ENCODE results near the gene KCNH4. TPM values are rescaled to one million over a fixed set of nuclear protein-coding genes. Genes with fewer than 3 reads are reported as not detected.
A peak's percentile ranks its signal among the peaks of the same experiment; 100 is the strongest.

KCNH4 gene
- total and polyA plus RNA-seq, 9 of the 15 experiments (the other 6 are each of a cell fraction or from before 2014, with no cell fraction given) = 0.10 to 1.8 (median 0.50) TPM

DNA sequence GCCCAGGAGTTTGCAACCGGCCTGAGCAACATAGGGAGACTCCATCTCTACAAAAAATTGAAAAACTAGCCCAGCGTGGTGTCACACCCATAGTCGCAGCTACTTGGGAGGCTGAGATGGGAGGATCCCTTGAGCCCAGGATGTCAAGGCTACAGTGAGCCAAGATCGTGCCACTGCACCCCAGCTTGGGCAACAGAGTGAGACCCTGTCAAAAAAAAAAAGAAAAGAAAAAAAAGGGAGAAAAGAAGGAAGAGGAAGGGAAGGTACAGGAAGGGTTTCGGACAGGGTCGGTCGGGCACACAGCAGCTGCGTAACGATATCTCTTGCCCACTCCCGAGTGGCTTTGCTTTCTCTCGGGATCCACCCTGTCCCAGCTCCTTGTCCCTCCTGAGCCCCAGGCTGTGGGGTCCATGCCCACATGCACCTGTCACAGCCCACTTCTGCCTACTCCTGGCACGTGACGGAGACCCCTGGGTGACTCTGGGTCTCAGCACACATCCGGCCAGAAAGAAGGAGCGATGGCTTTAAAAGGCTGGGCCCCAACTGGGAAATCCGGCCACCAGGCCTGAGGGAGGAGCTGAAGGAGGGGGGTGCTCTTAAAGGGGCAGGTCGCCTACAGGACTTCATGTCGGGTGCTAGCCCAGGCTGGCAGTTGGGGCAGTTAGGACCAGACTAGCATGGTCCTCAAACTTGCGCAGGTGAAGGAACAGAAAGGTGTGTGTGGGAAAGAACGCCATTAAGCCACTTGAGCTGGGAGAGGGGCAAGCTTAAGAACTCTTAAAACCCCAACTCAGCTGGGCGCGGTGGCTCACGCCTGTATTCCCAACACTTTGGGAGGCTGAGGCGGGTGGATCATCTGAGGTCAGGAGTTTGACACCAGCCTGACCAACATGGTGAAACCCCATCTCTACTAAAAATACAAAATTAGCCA is 13.3 kb upstream of the KCNH4 start, which contains the start of gene GHDC (continued):
- TF ChIP-seq ZFP30 (CRISPR knock-in tag; IDR thresholded peaks at IDR 0.05; ENCODE audit: borderline replicate concordance) = no peak
- TF ChIP-seq, protein P1, sequence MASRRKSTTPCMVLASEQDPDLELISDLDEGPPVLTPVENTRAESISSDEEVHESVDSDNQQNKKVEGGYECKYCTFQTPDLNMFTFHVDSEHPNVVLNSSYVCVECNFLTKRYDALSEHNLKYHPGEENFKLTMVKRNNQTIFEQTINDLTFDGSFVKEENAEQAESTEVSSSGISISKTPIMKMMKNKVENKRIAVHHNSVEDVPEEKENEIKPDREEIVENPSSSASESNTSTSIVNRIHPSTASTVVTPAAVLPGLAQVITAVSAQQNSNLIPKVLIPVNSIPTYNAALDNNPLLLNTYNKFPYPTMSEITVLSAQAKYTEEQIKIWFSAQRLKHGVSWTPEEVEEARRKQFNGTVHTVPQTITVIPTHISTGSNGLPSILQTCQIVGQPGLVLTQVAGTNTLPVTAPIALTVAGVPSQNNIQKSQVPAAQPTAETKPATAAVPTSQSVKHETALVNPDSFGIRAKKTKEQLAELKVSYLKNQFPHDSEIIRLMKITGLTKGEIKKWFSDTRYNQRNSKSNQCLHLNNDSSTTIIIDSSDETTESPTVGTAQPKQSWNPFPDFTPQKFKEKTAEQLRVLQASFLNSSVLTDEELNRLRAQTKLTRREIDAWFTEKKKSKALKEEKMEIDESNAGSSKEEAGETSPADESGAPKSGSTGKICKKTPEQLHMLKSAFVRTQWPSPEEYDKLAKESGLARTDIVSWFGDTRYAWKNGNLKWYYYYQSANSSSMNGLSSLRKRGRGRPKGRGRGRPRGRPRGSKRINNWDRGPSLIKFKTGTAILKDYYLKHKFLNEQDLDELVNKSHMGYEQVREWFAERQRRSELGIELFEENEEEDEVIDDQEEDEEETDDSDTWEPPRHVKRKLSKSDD (conservative IDR thresholded peaks at IDR 0.05; ENCODE audit: low read length) = no peak
- TF ChIP-seq NELFE (IDR thresholded peaks at IDR 0.05; ENCODE audit: insufficient read depth, insufficient read length) = no peak
- no peak for TF ChIP-seq CHD1 (IDR thresholded peaks at IDR 0.05; ENCODE audit: low read length)
- peak; percentile 81 for TF ChIP-seq GABPA (tag; conservative IDR thresholded peaks at IDR 0.05; ENCODE audit: low read depth)
- 0 out of 2 replicates have a peak, but pooled peaks have one; percentile 35 for TF ChIP-seq ZEB2 (IDR thresholded peaks at IDR 0.05)
- TF ChIP-seq KAT7 (CRISPR knock-in tag; IDR thresholded peaks at IDR 0.05; ENCODE audit: borderline replicate concordance) = no peak
- TF ChIP-seq FOXJ2 (tag; IDR thresholded peaks at IDR 0.05) = no peak
- no peak for TF ChIP-seq ZNF79 (CRISPR knock-in tag; IDR thresholded peaks at IDR 0.05; ENCODE audit: low read depth)
- TF ChIP-seq, protein P2, sequence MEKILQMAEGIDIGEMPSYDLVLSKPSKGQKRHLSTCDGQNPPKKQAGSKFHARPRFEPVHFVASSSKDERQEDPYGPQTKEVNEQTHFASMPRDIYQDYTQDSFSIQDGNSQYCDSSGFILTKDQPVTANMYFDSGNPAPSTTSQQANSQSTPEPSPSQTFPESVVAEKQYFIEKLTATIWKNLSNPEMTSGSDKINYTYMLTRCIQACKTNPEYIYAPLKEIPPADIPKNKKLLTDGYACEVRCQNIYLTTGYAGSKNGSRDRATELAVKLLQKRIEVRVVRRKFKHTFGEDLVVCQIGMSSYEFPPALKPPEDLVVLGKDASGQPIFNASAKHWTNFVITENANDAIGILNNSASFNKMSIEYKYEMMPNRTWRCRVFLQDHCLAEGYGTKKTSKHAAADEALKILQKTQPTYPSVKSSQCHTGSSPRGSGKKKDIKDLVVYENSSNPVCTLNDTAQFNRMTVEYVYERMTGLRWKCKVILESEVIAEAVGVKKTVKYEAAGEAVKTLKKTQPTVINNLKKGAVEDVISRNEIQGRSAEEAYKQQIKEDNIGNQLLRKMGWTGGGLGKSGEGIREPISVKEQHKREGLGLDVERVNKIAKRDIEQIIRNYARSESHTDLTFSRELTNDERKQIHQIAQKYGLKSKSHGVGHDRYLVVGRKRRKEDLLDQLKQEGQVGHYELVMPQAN (IDR thresholded peaks at IDR 0.05; ENCODE audit: borderline replicate concordance) = peak; percentile 70; the same call in 1 of the 2 replicates
- no peak for TF ChIP-seq ZNF764 (CRISPR knock-in tag; IDR thresholded peaks at IDR 0.05; ENCODE audit: low read depth)
- no peak for TF ChIP-seq ZNF239 (CRISPR knock-in tag; IDR thresholded peaks at IDR 0.05)
- TF ChIP-seq FOSL1 (tag; conservative IDR thresholded peaks at IDR 0.05) = no peak
- peak; percentile 57; the same call in 1 of the 2 replicates for TF ChIP-seq ATF7 (IDR thresholded peaks at IDR 0.05)
- no peak for TF ChIP-seq CBX1 (IDR thresholded peaks at IDR 0.05; ENCODE audit: low read depth)
- TF ChIP-seq RCOR1 (IDR thresholded peaks at IDR 0.05; ENCODE audit: borderline replicate concordance in 1 of 2, low read depth in 2 of 2, low read length in 2 of 2) = peak in 1 of 2 experiments; percentile 29; a peak in 1 of 4 replicates
- no peak for TF ChIP-seq HNRNPUL1 (IDR thresholded peaks at IDR 0.05; ENCODE audit: low read length)
- no peak for TF ChIP-seq ZNF232 (CRISPR knock-in tag; IDR thresholded peaks at IDR 0.05)
- TF ChIP-seq MCM5 (IDR thresholded peaks at IDR 0.05; ENCODE audit: low read depth) = no peak
- TF ChIP-seq, protein P3, sequence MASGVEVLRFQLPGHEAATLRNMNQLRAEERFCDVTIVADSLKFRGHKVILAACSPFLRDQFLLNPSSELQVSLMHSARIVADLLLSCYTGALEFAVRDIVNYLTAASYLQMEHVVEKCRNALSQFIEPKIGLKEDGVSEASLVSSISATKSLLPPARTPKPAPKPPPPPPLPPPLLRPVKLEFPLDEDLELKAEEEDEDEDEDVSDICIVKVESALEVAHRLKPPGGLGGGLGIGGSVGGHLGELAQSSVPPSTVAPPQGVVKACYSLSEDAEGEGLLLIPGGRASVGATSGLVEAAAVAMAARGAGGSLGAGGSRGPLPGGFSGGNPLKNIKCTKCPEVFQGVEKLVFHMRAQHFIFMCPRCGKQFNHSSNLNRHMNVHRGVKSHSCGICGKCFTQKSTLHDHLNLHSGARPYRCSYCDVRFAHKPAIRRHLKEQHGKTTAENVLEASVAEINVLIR (CRISPR knock-in tag; IDR thresholded peaks at IDR 0.05) = no peak

Measured in K562 (cell line).